Endometrium (tissue), 2 donors: ENCODE results near the gene AKAP13.
"Not testable (repeated sequence)": the region's sequence is repeated elsewhere in the genome, so short reads cannot be mapped to it uniquely, and the experiment has no call there.

Experiments
- FAIRE-seq: peaks from 2 replicates; lab custom pipeline; 2012; peaks lifted over from hg19 to GRCh38; lab: Jason Lieb, UNC
- donor health status: control.
- donor health status: control.

The AKAP13 gene

GRCh38 chr15:85500729-85501128, 120.3 kb downstream of the AKAP13 start:
- FAIRE-seq: no peak

GRCh38 chr15:85501574-85501973, 121.2 kb downstream of the AKAP13 start:
- no peak for FAIRE-seq

- no peak for FAIRE-seq
Observed at GRCh38 chr15:85503151-85503799, 122.9 kb downstream of the AKAP13 start.

- peak; percentile 95 for FAIRE-seq
Observed at GRCh38 chr15:85504749-85505676, 124.6 kb downstream of the AKAP13 start.

GRCh38 chr15:85507114-85507513, 126.7 kb downstream of the AKAP13 start:
- FAIRE-seq: no peak

GRCh38 chr15:85509973-85510372, 129.6 kb downstream of the AKAP13 start:
- no peak for FAIRE-seq

GRCh38 chr15:85514413-85514812, 134.0 kb downstream of the AKAP13 start:
- no peak for FAIRE-seq

GRCh38 chr15:85515212-85515611, 134.8 kb downstream of the AKAP13 start:
- no peak for FAIRE-seq

GRCh38 chr15:85517086-85517485, 136.7 kb downstream of the AKAP13 start:
- FAIRE-seq: no peak

- FAIRE-seq: no peak
Observed at GRCh38 chr15:85518979-85519761, 138.8 kb downstream of the AKAP13 start.

GRCh38 chr15:85520650-85521049, 140.2 kb downstream of the AKAP13 start:
- no peak for FAIRE-seq

GRCh38 chr15:85523530-85523929, 143.1 kb downstream of the AKAP13 start:
- no peak for FAIRE-seq

GRCh38 chr15:85525755-85526154, 145.4 kb downstream of the AKAP13 start:
- no peak for FAIRE-seq

- FAIRE-seq: no peak
Observed at GRCh38 chr15:85527895-85528294, 147.5 kb downstream of the AKAP13 start.

GRCh38 chr15:85530079-85530478, 149.7 kb downstream of the AKAP13 start:
- FAIRE-seq: no peak

GRCh38 chr15:85531083-85531482, 150.7 kb downstream of the AKAP13 start:
- no peak for FAIRE-seq

GRCh38 chr15:85532689-85533088, 152.3 kb downstream of the AKAP13 start:
- FAIRE-seq: no peak

- no peak for FAIRE-seq
Observed at GRCh38 chr15:85534031-85534430, 153.6 kb downstream of the AKAP13 start.

GRCh38 chr15:85535533-85536330, 155.3 kb downstream of the AKAP13 start:
- not testable (repeated sequence) for FAIRE-seq

- no peak for FAIRE-seq
Observed at GRCh38 chr15:85536341-85536740, 155.9 kb downstream of the AKAP13 start.

- no peak for FAIRE-seq
Observed at GRCh38 chr15:85539491-85539890, 159.1 kb downstream of the AKAP13 start.
